Upper lobe of right lung (tissue), 1 donor: ENCODE results near the gene PDE4B. TPM values are rescaled to one million over a fixed set of nuclear protein-coding genes. Genes with fewer than 3 reads are reported as not detected.
"Not testable (repeated sequence)": the region's sequence is repeated elsewhere in the genome, so short reads cannot be mapped to it uniquely, and the experiment has no call there.

Experiments used
- ATAC-seq: fragments of 200-7000 bp; cut with Tn5 transposase; one replicate; pipeline ENCODE4 v1.9.1; 2020; ENCODE audit warnings: mild to moderate bottlenecking, moderate library complexity
- DNase-seq: peaks from one replicate; pipeline ENCODE4 v3.0.0-alpha.2; 2020
- H3K27ac ChIP-seq: fragments of 200-600 bp; one replicate; pipeline ENCODE4 v1.8.0; 2022
- H3K27me3 ChIP-seq: fragments of 200-600 bp; one replicate; pipeline ENCODE4 v1.8.0; 2022; ENCODE audit warnings: mild to moderate bottlenecking
- H3K36me3 ChIP-seq: fragments of 200-600 bp; one replicate; pipeline ENCODE4 v1.8.0; 2022
- H3K4me1 ChIP-seq: fragments of 200-600 bp; one replicate; pipeline ENCODE4 v1.8.0; 2022
- H3K4me3 ChIP-seq: fragments of 200-600 bp; one replicate; pipeline ENCODE4 v1.8.0; 2022; ENCODE audit warnings: mild to moderate bottlenecking
- H3K9me3 ChIP-seq: fragments of 200-600 bp; one replicate; pipeline ENCODE4 v1.8.0; 2022
- CTCF ChIP-seq: fragments of 200-600 bp; IDR thresholded peaks from one replicate; pipeline ENCODE4 v1.8.0; 2022; ENCODE audit warnings: antibody characterized with exemption
- intact Hi-C: fragments of 100-400 bp; cut with DNase I; formaldehyde crosslinking; loops from one replicate; pipeline ENCODE4 v1.11.0; 2022
- total RNA-seq: library from RNA; stranded (reverse); fragmentation: NEBNext Ultra II Directional; extraction: Animal tissue kit (Norgen Biotek cat#: 25700); gene quantifications from one replicate; pipeline ENCODE4 v1.2.1, GENCODE V29; 2021
- donor health status: DM: no; HTN: yes; CAD: no; lungs with severe emphysema.

The PDE4B gene
- total RNA-seq, 1 donor from 2014 or later, result 14.3 TPM

- DNase-seq (no peak), ATAC-seq (no peak)
- intact Hi-C loops, result no loop called here
- no peaks in the 10 kb centered on the region for H3K36me3 ChIP-seq
- no peak overlapping the region for H3K27ac ChIP-seq
- TF ChIP-seq CTCF, result no peak
- no peaks in the 10 kb centered on the region for H3K27me3 ChIP-seq
- no peaks in the 10 kb centered on the region for H3K9me3 ChIP-seq
- H3K4me3 ChIP-seq, result no peak overlapping the region
- H3K4me1 ChIP-seq, result no peaks in the 10 kb centered on the region
Observed at GRCh38 chr1:66108624-66109023, 315.9 kb downstream of the PDE4B start.

DNA sequence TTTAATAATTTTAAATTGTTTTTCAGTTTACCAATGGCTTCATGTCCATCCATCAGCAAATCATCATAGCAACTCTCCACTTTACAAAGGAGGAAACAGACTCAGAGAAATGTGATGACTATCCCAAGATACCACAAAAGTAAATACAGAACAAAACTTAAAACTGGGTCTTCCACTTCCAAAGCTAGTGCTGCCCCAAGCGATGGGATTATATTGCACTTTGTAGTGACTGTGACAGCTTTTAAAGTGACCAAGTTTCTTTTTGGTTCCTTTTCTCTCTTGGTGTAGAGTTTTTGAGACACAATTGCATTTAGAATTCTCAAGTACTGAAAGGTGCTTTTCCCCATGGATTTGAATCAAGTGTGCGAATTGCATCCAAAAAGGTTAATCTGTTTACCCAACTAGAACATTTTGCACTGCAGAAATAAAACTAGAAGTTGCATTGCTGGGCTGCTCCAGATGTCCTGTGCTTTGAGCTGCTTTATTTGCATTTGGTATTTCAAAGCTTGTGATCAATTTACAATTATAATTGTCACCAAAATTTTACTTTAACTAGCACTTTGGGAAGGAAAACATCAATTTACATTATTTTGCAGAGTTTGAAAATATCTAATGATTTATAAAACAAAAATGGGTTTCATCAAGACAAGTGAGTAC lies 320.2 kb downstream of the PDE4B start:
- intact Hi-C loops, result no loop called here
- TF ChIP-seq CTCF, result no peak
- Histone ChIP-seq H3K9me3 (no peaks in the 10 kb centered on the region), H3K4me1 (no peaks in the 10 kb centered on the region), H3K36me3 (no peaks in the 10 kb centered on the region), H3K27me3 (no peaks in the 10 kb centered on the region), H3K27ac (no peak overlapping the region), H3K4me3 (no peak overlapping the region)
- DNase-seq (no peak), ATAC-seq (no peak)

- no peak for TF ChIP-seq CTCF
- ATAC-seq, result no peak
- intact Hi-C loops, result no loop called here
Observed at GRCh38 chr1:66119148-66119547, 326.5 kb downstream of the PDE4B start.

GRCh38 chr1:66124670-66125069 lies 332.0 kb downstream of the PDE4B start:
- Histone ChIP-seq H3K27me3 (no peaks in the 10 kb centered on the region), H3K4me1 (no peaks in the 10 kb centered on the region), H3K9me3 (no peaks in the 10 kb centered on the region), H3K36me3 (no peaks in the 10 kb centered on the region), H3K4me3 (no peak overlapping the region), H3K27ac (no peak overlapping the region)
- ATAC-seq, result no peak
- TF ChIP-seq CTCF, result no peak
- no peak for DNase-seq
- intact Hi-C loops, result no loop called here

More at GRCh38 chr1:66119148-66119547, 326.5 kb downstream of the PDE4B start:
- DNase-seq, result no peak
- Histone ChIP-seq H3K4me3 (no peak overlapping the region), H3K27ac (no peak overlapping the region), H3K9me3 (no peaks in the 10 kb centered on the region), H3K4me1 (no peaks in the 10 kb centered on the region), H3K27me3 (no peaks in the 10 kb centered on the region), H3K36me3 (no peaks in the 10 kb centered on the region)

DNA sequence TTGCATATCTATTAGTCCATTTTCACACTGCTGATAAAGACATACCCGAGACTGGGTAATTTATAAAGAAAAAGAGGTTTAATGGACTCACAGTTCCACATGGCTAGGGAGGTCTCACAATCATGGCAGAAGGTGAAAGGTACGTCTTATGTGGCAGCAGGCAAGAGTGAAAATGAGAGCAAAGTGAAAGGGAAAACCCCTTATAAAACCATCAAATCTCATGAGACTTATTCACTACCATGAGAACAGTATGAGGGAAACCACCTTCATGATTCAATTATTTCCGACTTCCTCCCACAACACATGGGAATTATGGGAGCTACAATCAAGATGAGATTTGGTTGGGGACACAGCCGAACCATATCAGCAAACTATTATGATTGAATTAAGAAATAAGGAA lies 335.9 kb downstream of the PDE4B start:
- H3K4me3 ChIP-seq, DNase-seq, ATAC-seq, H3K27me3 ChIP-seq, H3K27ac ChIP-seq, H3K4me1 ChIP-seq, intact Hi-C loops, H3K9me3 ChIP-seq, H3K36me3 ChIP-seq: not testable (repeated sequence)

DNA sequence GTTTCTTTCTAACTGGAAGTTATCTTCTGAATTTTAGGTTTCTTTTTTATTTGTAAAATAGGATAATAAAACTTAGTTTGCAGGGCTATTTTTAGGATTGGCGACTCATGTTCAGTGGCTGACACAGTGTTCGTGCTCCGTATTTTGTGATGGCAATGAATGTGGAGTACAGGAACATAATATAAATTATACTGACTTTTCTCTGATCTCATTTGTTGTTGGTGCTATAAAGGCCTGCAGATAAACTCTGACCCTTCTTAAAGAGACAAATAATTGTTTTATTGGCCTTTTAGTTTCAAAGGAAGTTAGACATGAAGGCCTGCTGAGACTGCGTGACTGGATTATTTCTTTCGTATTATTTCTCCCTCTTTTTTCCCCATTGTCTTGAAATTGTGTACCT lies 339.6 kb downstream of the PDE4B start:
- no peak overlapping the region for H3K4me3 ChIP-seq
- no peaks in the 10 kb centered on the region for H3K4me1 ChIP-seq
- H3K27ac ChIP-seq, result no peak overlapping the region
- ATAC-seq (no peak), DNase-seq (no peak)
- no peaks in the 10 kb centered on the region for H3K27me3 ChIP-seq
- H3K9me3 ChIP-seq, result no peaks in the 10 kb centered on the region
- intact Hi-C loops, result no loop called here
- TF ChIP-seq CTCF, result no peak
- no peaks in the 10 kb centered on the region for H3K36me3 ChIP-seq
